Lower leg skin (tissue), 3 donors: ENCODE measurements around the gene GPR39.

Experiments
- POLR2A ChIP-seq, 2 donors: fragments of 450-650 bp; IDR thresholded peaks; one replicate each; pipeline ENCODE4 v1.6.1; 2016 to 2017; ENCODE audit warnings: antibody characterized with exemption in 2 of 2, mild to moderate bottlenecking in 1 of 2, moderate library complexity in 1 of 2
- TF ChIP-seq, protein P1 (sequence below), 3 donors: fragments of 450-650 bp; IDR thresholded peaks; one replicate each; pipeline ENCODE4 v1.5.1; 2016; ENCODE audit warnings: antibody characterized with exemption in 3 of 3, mild to moderate bottlenecking in 3 of 3, moderate library complexity in 2 of 3

DNA sequence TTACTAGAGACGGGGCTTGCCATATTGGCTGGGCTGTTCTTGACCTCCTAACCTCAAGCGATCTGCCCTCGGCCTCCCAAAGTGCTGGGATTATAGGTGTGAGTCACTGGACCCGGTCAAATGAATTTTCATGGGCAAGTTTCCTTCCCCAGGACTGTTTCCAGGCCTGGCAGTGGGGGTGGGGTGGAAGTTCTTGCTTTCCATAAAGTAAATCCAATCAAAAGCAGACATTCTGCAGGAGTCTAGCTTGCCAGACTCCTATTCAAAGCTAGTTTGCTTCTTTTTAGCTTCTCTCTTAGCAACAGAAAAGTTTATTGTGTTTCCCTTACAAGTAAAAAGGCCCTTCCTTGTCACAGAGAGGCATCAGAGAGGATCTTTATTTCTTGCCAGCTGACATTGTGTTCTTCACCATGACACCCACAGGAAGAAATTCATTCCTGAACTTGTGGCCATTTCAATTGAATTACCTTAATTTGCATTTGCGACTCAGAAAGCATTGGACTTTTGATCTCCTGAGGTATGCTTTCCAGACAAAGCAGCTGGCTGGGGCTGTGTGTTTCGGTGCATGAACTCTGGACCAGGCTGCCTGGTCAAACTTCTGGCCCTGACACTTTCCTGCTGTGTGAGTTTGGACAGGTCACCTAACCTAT is 215.5 kb downstream of the GPR39 start:
- TF ChIP-seq, protein P1, sequence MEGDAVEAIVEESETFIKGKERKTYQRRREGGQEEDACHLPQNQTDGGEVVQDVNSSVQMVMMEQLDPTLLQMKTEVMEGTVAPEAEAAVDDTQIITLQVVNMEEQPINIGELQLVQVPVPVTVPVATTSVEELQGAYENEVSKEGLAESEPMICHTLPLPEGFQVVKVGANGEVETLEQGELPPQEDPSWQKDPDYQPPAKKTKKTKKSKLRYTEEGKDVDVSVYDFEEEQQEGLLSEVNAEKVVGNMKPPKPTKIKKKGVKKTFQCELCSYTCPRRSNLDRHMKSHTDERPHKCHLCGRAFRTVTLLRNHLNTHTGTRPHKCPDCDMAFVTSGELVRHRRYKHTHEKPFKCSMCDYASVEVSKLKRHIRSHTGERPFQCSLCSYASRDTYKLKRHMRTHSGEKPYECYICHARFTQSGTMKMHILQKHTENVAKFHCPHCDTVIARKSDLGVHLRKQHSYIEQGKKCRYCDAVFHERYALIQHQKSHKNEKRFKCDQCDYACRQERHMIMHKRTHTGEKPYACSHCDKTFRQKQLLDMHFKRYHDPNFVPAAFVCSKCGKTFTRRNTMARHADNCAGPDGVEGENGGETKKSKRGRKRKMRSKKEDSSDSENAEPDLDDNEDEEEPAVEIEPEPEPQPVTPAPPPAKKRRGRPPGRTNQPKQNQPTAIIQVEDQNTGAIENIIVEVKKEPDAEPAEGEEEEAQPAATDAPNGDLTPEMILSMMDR (IDR thresholded peaks at IDR 0.05): no peak
- no peak for TF ChIP-seq POLR2A (IDR thresholded peaks at IDR 0.05)
